ENCODE results near the gene ZNF556.

DNA sequence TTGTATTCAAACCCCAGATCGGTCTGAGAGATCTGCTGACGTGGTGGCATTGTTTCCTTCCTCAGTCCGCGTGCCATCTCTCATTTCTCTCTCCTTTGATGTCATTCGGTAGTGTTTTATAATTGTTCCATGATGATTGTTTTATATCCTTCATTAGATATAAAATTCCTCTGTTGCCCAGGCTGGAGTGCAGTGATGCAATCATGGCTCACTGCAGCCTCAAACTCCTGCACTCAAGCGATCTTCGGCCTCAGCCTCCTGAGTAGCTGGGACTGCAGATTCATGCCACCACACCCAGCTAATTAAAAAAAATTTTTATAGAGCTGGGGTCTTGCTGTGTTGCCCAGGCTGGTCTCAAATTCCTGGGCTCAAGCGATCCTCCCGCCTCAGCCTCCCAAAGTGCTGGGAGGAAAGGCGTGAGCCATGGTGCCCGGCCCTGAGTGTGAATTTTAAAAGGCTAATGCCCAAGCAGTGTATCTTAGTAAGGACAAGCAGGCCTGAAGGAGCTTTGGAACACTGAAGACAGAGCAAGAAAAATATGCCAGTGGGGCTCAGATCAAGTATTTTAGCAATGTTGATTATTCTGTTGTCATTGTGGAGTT is 38.9 kb downstream of the ZNF556 start:
- TF ChIP-seq, protein P1, sequence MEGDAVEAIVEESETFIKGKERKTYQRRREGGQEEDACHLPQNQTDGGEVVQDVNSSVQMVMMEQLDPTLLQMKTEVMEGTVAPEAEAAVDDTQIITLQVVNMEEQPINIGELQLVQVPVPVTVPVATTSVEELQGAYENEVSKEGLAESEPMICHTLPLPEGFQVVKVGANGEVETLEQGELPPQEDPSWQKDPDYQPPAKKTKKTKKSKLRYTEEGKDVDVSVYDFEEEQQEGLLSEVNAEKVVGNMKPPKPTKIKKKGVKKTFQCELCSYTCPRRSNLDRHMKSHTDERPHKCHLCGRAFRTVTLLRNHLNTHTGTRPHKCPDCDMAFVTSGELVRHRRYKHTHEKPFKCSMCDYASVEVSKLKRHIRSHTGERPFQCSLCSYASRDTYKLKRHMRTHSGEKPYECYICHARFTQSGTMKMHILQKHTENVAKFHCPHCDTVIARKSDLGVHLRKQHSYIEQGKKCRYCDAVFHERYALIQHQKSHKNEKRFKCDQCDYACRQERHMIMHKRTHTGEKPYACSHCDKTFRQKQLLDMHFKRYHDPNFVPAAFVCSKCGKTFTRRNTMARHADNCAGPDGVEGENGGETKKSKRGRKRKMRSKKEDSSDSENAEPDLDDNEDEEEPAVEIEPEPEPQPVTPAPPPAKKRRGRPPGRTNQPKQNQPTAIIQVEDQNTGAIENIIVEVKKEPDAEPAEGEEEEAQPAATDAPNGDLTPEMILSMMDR (IDR thresholded peaks at IDR 0.05): no peak
- TF ChIP-seq POLR2A (IDR thresholded peaks at IDR 0.05): no peak

All from uterus (tissue), 2 donors.